Stimulated activated naive CD4-positive, alpha-beta T cell (primary cell): Measurements from ENCODE around the gene ACYP2.
"Not testable (repeated sequence)": the region's sequence is repeated elsewhere in the genome, so short reads cannot be mapped to it uniquely, and the experiment has no call there.

Experiments
- DNase-seq, 6 experiments: peaks; one replicate each; lab custom pipeline; 2025; lab: John Stamatoyannopoulos, UW

Gene ACYP2

GRCh38 chr2:54271843-54272627 lies 156.6 kb downstream of the ACYP2 start:
- no peak for DNase-seq

- no peak for DNase-seq
Measured at GRCh38 chr2:54274781-54275242, 159.4 kb downstream of the ACYP2 start.

GRCh38 chr2:54275541-54275940 lies 160.1 kb downstream of the ACYP2 start:
- no peak for DNase-seq

GRCh38 chr2:54279385-54279784 lies 164.0 kb downstream of the ACYP2 start:
- no peak for DNase-seq

- no peak for DNase-seq
Measured at GRCh38 chr2:54284826-54285225, 169.4 kb downstream of the ACYP2 start.

GRCh38 chr2:54285451-54285850 lies 170.0 kb downstream of the ACYP2 start:
- DNase-seq, result no peak

- DNase-seq, result no peak
Measured at GRCh38 chr2:54287532-54287931, 172.1 kb downstream of the ACYP2 start.

- DNase-seq, result no peak
Measured at GRCh38 chr2:54289917-54290316, 174.5 kb downstream of the ACYP2 start.

- no peak for DNase-seq
Measured at GRCh38 chr2:54290356-54291025, 175.1 kb downstream of the ACYP2 start.

GRCh38 chr2:54294665-54295064 lies 179.2 kb downstream of the ACYP2 start:
- DNase-seq, result not testable (repeated sequence)

GRCh38 chr2:54295911-54296310 lies 180.5 kb downstream of the ACYP2 start:
- no peak for DNase-seq

GRCh38 chr2:54298514-54298913 lies 183.1 kb downstream of the ACYP2 start:
- DNase-seq, result no peak

GRCh38 chr2:54303631-54304030 lies 188.2 kb downstream of the ACYP2 start:
- no peak for DNase-seq

- no peak for DNase-seq
Measured at GRCh38 chr2:54306556-54306955, 191.1 kb downstream of the ACYP2 start.

GRCh38 chr2:54308186-54308585 lies 192.8 kb downstream of the ACYP2 start:
- DNase-seq, result no peak

GRCh38 chr2:54308782-54309181 lies 193.4 kb downstream of the ACYP2 start:
- DNase-seq, result no peak

- DNase-seq, result no peak
Measured at GRCh38 chr2:54310311-54310710, 194.9 kb downstream of the ACYP2 start.

- DNase-seq, result no peak
Measured at GRCh38 chr2:54310961-54311360, 195.5 kb downstream of the ACYP2 start.

- DNase-seq, result no peak
Measured at GRCh38 chr2:54313147-54313546, 197.7 kb downstream of the ACYP2 start.

GRCh38 chr2:54317973-54318372 lies 202.6 kb downstream of the ACYP2 start:
- DNase-seq, result no peak

GRCh38 chr2:54318821-54319220 lies 203.4 kb downstream of the ACYP2 start:
- DNase-seq, result no peak

GRCh38 chr2:54321047-54321446 lies 205.6 kb downstream of the ACYP2 start:
- no peak for DNase-seq

GRCh38 chr2:54324517-54324916 lies 209.1 kb downstream of the ACYP2 start:
- DNase-seq, result not testable (repeated sequence)
